Body of pancreas (tissue), 4 donors: ENCODE data around the gene USP46.

Source experiments
- CTCF ChIP-seq, 7 experiments: fragments of 450-650 bp in 4 of 7; fragments of 200-600 bp in 3 of 7; sonication (generic) in 3 of 7; IDR thresholded peaks; one replicate each; pipeline ENCODE4 v1.5.1; 2016 to 2019; ENCODE audit warnings: antibody characterized with exemption in 7 of 7
- POLR2A ChIP-seq, 3 donors: fragments of 450-650 bp; IDR thresholded peaks; one replicate each; pipeline ENCODE4 v1.6.1; 2016; ENCODE audit warnings: antibody characterized with exemption in 3 of 3, mild to moderate bottlenecking in 2 of 3

GRCh38 chr4:52578951-52579350 lies 80.2 kb downstream of the USP46 start:
- no peak for TF ChIP-seq CTCF (IDR thresholded peaks at IDR 0.05)
- TF ChIP-seq POLR2A (IDR thresholded peaks at IDR 0.05), result no peak
